Measurements from ENCODE around the gene ALG2. TPM values are rescaled to one million over a fixed set of nuclear protein-coding genes. Genes with fewer than 3 reads are reported as not detected.

ALG2 gene
- total RNA-seq, 2 donors from 2014 or later, result 52.1 to 58.6 TPM

- H3K4me1 ChIP-seq, result no peaks in the 10 kb centered on the region
- intact Hi-C loops (cut with DNase I), result no loop called here
- ATAC-seq (no peak), DNase-seq (no peak)
- H3K27ac ChIP-seq, result no peak overlapping the region
- TF ChIP-seq POLR2A (IDR thresholded peaks at IDR 0.05), result no peak
- TF ChIP-seq CTCF (IDR thresholded peaks at IDR 0.05), result no peak
- H3K36me3 ChIP-seq (replicated peaks in 1 of 2; ENCODE audit: insufficient read depth in 1 of 2, low read depth in 2 of 2), result no peaks in the 10 kb centered on the region
- no peaks in the 10 kb centered on the region for H3K27me3 ChIP-seq
- H3K4me3 ChIP-seq, result no peak overlapping the region
- WGBS, 2 donors, result 94 to 97% methylated on average over 2 of the region's 2 CpGs
- no peaks in the 10 kb centered on the region for H3K9me3 ChIP-seq
Observed at GRCh38 chr9:99253134-99253533, 31.4 kb upstream of the ALG2 start.

- TF ChIP-seq CTCF (IDR thresholded peaks at IDR 0.05), result no peak
- TF ChIP-seq POLR2A (IDR thresholded peaks at IDR 0.05), result no peak
- intact Hi-C loops (cut with DNase I), result no loop called here
- Histone ChIP-seq H3K36me3 (replicated peaks in 1 of 2; ENCODE audit: insufficient read depth in 1 of 2, low read depth in 2 of 2) (no peaks in the 10 kb centered on the region), H3K4me1 (no peaks in the 10 kb centered on the region), H3K27me3 (no peaks in the 10 kb centered on the region), H3K4me3 (no peak overlapping the region), H3K9me3 (no peaks in the 10 kb centered on the region), H3K27ac (no peak overlapping the region)
- 89 to 93% methylated on average over 4 of the region's 4 CpGs for WGBS, 2 donors
- DNase-seq, result no peak
- ATAC-seq, result no peak
Observed at GRCh38 chr9:99251157-99251556, 29.4 kb upstream of the ALG2 start.

GRCh38 chr9:99249619-99250018 lies 27.9 kb upstream of the ALG2 start:
- intact Hi-C loops (cut with DNase I), result no loop called here
- H3K36me3 ChIP-seq (replicated peaks in 1 of 2; ENCODE audit: insufficient read depth in 1 of 2, low read depth in 2 of 2), result no peaks in the 10 kb centered on the region
- H3K9me3 ChIP-seq, result no peaks in the 10 kb centered on the region
- H3K4me1 ChIP-seq, result no peaks in the 10 kb centered on the region
- H3K27ac ChIP-seq, result no peak overlapping the region
- DNase-seq, result no peak
- H3K27me3 ChIP-seq, result no peaks in the 10 kb centered on the region
- no peak overlapping the region for H3K4me3 ChIP-seq
- ATAC-seq, result no peak
- no peak for TF ChIP-seq POLR2A (IDR thresholded peaks at IDR 0.05)
- no peak for TF ChIP-seq CTCF (IDR thresholded peaks at IDR 0.05)

GRCh38 chr9:99244344-99245260 lies 22.9 kb upstream of the ALG2 start:
- ATAC-seq (no peak), DNase-seq (no peak)
- Histone ChIP-seq H3K4me1 (peaks cover 2% of the 10 kb centered on the region), H3K27me3 (no peaks in the 10 kb centered on the region), H3K36me3 (replicated peaks in 1 of 2; ENCODE audit: insufficient read depth in 1 of 2, low read depth in 2 of 2) (peaks cover 0 to 5% of the 10 kb centered on the region in 2 donors), H3K27ac (no peak overlapping the region), H3K9me3 (no peaks in the 10 kb centered on the region), H3K4me3 (no peak overlapping the region)
- WGBS, 2 donors, result 77 to 89% methylated on average over 3 of the region's 3 CpGs
- intact Hi-C loops (cut with DNase I), result no loop called here
- TF ChIP-seq POLR2A (IDR thresholded peaks at IDR 0.05) (no peak), CTCF (IDR thresholded peaks at IDR 0.05) (no peak)

- no peak for ATAC-seq
- peaks cover 36% of the 10 kb centered on the region for H3K4me1 ChIP-seq
- no peaks in the 10 kb centered on the region for H3K27me3 ChIP-seq
- intact Hi-C loops (cut with DNase I), result no loop called here
- no peak for DNase-seq
- no peaks in the 10 kb centered on the region for H3K9me3 ChIP-seq
- 86 to 88% methylated on average over 7 of the region's 7 CpGs for WGBS, 2 donors
- H3K27ac ChIP-seq, result no peak overlapping the region
- TF ChIP-seq CTCF (IDR thresholded peaks at IDR 0.05) (no peak), POLR2A (IDR thresholded peaks at IDR 0.05) (no peak)
- peaks cover 0 to 5% of the 10 kb centered on the region in 2 donors for H3K36me3 ChIP-seq (replicated peaks in 1 of 2; ENCODE audit: insufficient read depth in 1 of 2, low read depth in 2 of 2)
- no peak overlapping the region for H3K4me3 ChIP-seq
Observed at GRCh38 chr9:99241106-99241505, 19.4 kb upstream of the ALG2 start.
